ENCODE data around the gene SEH1L.

GRCh38 chr18:12968115-12968514, 20.3 kb downstream of the SEH1L start:
- TF ChIP-seq CTCF (conservative IDR thresholded peaks at IDR 0.05; ENCODE audit: low read depth, low read length) = no peak
- TF ChIP-seq EZH2phosphoT487 (IDR thresholded peaks at IDR 0.05; ENCODE audit: borderline replicate concordance, low read length) = no peak

Data from PC-3 (cell line).